HepG2 (cell line): ENCODE data around the gene TBXAS1.

Experiments used
- BRCA1 ChIP-seq: sonication (generic); formaldehyde crosslinking; IDR thresholded peaks from 2 replicates; pipeline ENCODE4 v1.4.0; 2020; ENCODE audit warnings: missing genetic modification reagents
- MTF1 ChIP-seq: sonication (generic); formaldehyde crosslinking; IDR thresholded peaks from 2 replicates; pipeline ENCODE4 v1.5.0; 2020; ENCODE audit warnings: missing genetic modification reagents
- RXRB ChIP-seq: IDR thresholded peaks from 2 replicates; pipeline ENCODE4 v1.6.1; 2016; ENCODE audit warnings: borderline replicate concordance, missing genetic modification reagents, missing compliant biosample characterization
- ZZZ3 ChIP-seq: sonication (generic); formaldehyde crosslinking; IDR thresholded peaks from 2 replicates; pipeline ENCODE4 v1.4.0; 2020; ENCODE audit warnings: missing genetic modification reagents, mild to moderate bottlenecking, borderline replicate concordance
- TF ChIP-seq, protein P1 (sequence below): sonication (generic); formaldehyde crosslinking; IDR thresholded peaks from 2 replicates; pipeline ENCODE4 v1.4.0; 2020; ENCODE audit warnings: missing genetic modification reagents, mild to moderate bottlenecking, borderline replicate concordance

DNA sequence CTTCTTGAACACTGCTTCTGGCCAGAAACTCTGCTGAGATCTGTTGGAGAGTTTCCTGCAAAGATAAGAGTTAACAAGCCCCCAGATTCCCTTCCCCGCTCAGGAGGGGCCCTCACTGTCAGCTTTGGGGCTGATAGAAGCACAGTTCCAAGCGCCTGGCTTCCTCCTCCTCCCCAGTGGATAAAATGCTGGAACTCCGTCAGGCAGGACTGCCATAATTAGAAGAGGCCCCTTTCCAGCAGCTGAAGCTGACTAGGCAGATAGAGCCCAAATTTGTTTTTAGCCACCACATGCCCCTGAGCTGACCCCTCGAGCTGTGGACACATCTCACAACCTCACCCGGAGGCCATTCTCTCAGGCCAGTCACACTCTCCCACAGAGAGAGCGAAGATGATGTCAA, 89.4 kb downstream of the TBXAS1 start:
- TF ChIP-seq, protein P1, sequence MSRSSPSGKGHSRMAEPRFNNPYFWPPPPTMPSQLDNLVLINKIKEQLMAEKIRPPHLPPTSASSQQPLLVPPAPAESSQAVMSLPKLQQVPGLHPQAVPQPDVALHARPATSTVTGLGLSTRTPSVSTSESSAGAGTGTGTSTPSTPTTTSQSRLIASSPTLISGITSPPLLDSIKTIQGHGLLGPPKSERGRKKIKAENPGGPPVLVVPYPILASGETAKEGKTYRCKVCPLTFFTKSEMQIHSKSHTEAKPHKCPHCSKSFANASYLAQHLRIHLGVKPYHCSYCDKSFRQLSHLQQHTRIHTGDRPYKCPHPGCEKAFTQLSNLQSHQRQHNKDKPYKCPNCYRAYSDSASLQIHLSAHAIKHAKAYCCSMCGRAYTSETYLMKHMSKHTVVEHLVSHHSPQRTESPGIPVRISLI: no peak
- TF ChIP-seq RXRB (CRISPR knock-in tag) (no peak), MTF1 (no peak), BRCA1 (no peak), ZZZ3 (CRISPR knock-in tag) (no peak)
